CD4-positive, alpha-beta T cell treated with Interferon alpha-2 for 1 hour (primary cell): ENCODE data around the gene DGAT2L6.
"Not testable (repeated sequence)": the region's sequence is repeated elsewhere in the genome, so short reads cannot be mapped to it uniquely, and the experiment has no call there.

Source experiments
- DNase-seq, 2 donors: peaks; one replicate each; pipeline ENCODE4 v3.0.0-alpha.2; 2020 to 2022

The DGAT2L6 gene

DNA sequence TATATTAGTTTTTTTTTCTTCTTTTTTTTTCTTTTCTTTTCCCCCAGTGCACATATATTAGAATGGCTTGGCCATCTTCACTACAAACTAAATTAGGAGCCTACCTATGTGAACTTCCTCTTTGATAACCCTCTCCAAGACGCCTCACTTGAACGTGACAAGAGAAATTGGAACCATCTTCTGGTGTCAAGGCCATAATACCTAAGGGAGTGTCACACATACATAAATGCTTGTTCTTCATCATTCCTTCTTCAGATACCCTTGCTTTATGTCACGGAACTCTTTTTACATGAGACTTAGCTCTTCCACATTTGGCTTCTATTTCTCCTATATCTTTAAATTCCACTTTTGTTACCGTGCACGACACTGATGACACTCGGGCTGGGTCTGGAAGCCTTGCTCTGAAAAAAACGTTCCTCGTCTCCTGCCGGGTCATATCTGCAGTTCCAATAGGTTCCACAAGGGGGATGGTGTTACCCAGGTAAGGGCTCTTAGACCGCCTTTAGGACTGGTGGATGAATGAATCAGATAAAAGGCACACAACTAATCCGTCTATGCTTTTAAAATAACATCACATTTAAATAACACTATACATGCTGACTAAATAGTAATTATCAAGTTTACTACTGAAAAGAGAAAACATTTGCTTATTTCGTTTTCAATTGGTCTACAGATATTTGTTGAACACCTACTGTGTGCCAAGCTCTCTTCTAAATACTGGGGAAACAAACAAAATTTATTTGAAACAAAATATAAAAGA is 19.9 kb downstream of the DGAT2L6 start:
- DNase-seq: peak; percentile 46 to 75

DNA sequence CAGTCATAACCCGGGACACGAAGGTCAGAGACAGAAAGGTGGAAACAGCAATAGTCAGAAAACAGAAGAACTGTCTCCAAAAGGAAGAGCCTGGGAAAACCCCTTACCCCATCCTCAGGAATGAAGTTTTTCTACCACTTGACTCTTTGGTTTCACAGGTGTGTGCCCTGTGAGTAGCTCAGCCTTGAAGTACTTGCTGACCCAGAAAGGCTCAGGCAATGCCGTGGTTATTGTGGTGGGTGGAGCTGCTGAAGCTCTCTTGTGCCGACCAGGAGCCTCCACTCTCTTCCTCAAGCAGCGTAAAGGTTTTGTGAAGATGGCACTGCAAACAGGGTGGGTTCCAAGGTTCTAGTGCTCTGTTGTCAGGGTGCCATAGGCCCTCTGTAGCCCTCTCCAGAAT is 24.4 kb downstream of the DGAT2L6 start:
- no peak for DNase-seq

- DNase-seq: no peak
Observed at GRCh38 chrX:70208479-70208878, 31.2 kb downstream of the DGAT2L6 start.

DNA sequence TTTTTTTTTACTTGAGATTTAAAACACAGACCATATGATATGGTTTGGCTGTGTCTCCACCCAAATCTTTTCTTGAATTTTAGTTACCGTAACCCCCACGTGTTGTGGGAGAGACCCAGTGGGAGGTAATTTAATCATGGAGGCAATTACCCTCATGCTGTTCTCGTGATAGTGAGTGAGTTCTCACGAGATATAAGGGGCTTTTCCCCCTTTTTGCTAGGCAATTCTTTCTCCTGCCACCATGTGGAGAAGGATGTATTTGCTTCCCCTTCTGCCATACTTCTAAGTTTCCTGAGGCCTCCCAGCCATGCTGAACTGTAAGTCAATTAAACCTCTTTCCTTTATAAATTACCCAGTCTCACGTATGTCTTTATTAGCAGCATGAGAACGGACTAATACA is 32.3 kb downstream of the DGAT2L6 start:
- DNase-seq: not testable (repeated sequence)

DNA sequence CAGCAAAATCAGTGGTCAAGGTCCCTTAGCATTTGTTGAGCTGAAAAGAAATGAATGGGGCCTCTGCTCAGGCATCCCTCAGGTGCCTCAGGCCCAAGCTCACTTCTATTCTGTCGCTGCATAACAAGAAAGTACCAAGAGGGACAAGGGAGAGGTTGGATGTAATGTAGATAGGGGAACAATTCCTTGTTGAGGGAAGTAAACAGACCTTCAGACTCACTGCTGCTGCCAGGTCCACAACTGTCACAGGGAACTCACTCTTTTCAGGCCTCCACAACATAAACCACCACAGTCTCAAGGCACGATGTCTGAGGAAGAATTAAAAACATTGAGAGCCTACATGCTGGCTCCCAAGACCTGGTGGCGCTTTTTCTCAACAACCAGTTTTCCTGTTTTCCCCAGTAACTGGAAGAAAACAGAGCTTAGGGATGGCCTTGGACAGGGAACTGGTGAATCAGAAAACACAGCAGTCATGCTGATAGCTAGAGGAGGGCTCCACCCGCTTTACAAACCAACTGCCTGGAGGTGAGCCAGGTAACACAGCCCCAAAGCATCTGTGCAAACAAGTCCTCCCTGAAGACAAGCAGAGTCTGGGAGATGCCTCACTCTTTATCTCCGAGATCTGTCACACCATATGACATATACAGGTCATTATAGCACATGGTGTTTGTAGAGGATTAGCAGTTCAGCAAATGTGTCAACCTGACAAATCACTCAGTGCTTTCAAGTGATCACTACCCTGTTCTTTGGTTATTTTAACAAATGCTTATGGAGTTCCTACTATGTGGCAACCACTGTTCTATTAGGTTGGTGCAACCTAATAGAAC is 42.9 kb downstream of the DGAT2L6 start:
- no peak for DNase-seq

DNA sequence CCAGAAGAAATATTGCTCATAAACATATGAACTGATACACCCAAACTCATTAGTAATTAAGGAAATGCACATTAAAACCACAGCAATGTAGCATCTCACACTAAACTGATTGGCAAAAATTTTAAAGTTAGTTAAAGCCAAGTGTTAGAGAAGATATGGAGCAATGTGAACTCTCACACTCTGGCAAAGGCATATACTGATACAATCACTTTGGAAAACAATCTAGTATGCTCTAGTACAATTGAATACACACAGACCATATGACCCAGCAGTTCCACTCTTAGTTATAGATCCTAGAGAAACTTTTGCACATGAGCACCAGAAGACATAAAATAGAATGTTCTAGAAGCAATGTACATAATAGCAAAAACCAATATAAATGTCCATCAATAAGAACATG is 48.8 kb downstream of the DGAT2L6 start:
- no peak for DNase-seq

- no peak for DNase-seq
Observed at GRCh38 chrX:70226687-70227086, 49.4 kb downstream of the DGAT2L6 start.

DNA sequence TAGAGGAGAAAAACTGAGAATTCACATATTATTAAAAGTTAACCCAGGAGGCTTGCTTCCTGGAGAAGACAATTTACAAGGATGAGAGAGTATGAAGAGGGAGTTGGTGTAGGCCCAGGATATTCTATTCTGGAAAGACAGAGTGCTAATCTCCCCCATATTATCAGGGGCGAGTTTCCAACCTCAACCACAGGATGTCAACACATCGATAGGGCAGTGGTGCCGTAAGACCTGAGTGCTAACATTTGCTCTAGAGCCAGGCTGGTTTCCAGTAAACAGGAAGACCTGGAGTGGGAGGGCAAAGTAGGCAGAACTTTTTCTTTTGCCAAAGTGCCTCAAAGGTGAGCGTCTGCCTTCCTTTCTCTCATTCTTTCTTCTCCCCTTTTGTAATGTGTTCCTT is 54.4 kb downstream of the DGAT2L6 start:
- no peak for DNase-seq

DNA sequence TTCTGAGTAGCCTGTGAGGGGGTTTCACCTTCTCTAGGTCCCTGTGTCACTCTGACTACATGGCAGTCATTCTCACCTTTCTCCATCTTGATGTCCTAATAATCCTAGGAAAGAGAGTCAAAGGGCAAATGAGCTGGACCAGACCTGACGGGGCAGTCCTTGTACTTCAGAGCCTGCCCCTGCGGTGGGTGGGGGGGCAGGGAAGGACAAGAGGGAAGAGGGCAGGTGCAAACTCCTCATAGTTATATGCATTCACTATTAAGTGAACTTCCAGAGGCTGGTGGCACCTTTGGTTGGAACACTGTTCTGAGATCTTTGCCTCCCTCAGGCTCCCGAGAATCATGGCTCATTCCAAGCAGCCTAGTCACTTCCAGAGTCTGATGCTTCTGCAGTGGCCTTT is 57.1 kb downstream of the DGAT2L6 start, which contains the start of gene AWAT1:
Gene AWAT1 (plus strand): TSS at position 301 of the 400 bp plus-strand sequence. CDS start 41 bp downstream, at position 342.
- no peak for DNase-seq

DNA sequence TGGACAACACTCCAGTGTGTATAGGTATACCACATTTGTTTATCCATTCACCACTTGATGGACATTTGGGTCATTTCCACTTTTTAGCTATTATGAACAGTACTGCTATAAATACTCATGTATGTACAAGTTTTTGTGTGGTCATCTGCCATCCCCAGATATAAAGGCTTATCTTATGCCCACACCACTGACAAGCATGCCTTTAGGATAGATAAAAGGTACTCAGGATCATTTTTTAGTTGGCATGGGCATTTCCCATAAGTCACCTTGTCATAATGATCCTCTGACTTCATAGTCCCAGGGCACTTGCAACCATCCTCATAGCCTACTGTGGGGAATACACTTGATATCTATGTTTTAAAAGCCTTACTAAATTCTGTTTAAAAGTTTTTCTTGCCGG is 63.5 kb downstream of the DGAT2L6 start:
- no peak for DNase-seq

DNA sequence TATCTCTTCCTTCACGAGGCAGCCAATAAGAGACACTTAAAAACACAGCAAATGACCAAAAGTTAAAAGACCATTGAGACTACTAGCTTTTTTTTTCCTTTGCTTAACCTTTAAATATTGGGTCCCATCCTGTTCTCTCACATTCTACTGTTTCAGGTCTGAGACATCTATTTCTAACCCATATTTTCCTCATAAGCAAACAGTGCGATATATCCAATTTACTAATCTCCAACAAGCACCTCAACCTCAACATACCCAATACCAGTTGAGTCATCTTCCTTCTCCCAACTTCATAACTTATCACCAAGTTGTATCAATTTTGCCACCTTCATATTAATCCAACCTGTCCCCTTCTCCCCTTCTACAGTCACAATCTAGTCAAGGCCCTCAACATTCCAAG is 64.2 kb downstream of the DGAT2L6 start:
- no peak for DNase-seq

GRCh38 chrX:70243601-70244000 is 66.3 kb downstream of the DGAT2L6 start:
- not testable (repeated sequence) for DNase-seq

GRCh38 chrX:70244881-70245280 is 67.6 kb downstream of the DGAT2L6 start:
- no peak for DNase-seq

- DNase-seq: no peak
Observed at GRCh38 chrX:70247252-70247651, 70.0 kb downstream of the DGAT2L6 start.

GRCh38 chrX:70252491-70252890 is 75.2 kb downstream of the DGAT2L6 start:
- no peak for DNase-seq

DNA sequence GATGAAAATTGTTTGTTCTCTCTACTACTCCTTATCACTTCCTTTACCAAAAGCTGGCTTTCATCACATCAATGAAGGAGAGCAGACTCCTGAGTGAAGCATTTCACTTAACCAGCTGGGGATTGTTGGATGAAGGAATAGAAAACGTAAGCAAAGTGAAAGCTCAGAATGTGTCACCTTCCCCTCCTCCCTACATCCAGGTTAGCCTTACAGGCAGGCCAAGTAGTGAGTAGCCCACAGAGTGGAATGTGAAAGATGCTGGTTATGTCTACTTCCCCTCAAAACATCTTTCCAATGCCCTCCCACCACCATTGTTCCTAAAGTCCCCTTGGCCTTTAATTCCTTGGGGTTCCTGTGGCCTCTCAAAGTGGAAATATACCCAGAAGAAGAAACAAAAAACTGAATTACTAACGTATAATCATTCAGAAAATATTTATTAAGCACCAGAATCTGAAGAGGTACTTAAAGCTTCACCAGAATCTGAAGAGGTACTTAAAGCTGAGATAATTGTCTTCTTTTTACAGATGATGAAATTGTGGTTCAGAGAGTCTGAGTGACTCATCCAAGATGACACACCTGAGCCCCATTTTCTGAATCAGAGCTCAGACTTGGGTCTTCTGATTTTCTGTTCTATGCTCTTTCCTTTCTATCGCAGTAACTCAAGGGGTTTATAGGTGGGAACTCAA is 76.2 kb downstream of the DGAT2L6 start:
- DNase-seq: no peak

DNA sequence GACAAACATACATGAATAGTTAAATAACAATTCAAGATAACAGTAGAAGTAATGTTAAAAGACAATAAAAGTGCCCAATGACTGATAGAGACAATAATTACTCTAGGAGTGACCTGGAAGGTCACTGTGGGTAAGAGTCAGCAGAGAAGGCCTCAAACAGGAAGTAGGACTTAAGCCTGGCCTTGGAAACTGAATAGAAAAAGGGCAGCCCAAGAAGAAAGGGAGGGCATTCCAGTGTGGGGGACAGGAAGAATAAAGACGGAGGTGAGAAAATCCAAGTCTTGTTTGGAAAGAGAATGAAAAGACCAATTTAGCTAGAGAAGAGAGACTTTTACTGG is 76.7 kb downstream of the DGAT2L6 start:
- DNase-seq: no peak

DNA sequence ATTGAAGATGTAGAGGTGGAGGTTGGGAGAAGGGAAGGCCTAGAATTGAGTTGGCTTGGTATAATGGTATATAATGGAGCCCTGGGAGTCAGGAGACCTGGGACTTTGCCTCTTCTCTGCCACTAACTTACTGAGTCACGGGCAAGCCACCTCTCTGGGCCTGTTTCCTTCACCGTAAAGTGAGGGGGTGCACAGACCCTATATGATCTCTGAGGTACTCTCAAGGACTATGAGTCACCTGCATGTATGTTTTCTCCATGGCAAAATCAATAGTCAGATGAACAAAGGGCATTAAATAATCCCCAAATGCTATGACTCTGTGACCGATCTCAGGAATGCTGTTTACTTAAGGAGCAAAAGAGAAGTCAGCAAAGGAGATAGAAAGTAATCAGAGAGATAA is 77.6 kb downstream of the DGAT2L6 start:
- no peak for DNase-seq
